NCI-H345 treated with DMSO at 0.1 percent for 48 hours (cell line): Measurements from ENCODE around the gene NOL4L.

ENCODE experiments used
- DNase-seq: peaks from one replicate; lab custom pipeline; 2025; ENCODE audit not compliant: unreplicated experiment; lab: John Stamatoyannopoulos, UW

NOL4L gene

DNA sequence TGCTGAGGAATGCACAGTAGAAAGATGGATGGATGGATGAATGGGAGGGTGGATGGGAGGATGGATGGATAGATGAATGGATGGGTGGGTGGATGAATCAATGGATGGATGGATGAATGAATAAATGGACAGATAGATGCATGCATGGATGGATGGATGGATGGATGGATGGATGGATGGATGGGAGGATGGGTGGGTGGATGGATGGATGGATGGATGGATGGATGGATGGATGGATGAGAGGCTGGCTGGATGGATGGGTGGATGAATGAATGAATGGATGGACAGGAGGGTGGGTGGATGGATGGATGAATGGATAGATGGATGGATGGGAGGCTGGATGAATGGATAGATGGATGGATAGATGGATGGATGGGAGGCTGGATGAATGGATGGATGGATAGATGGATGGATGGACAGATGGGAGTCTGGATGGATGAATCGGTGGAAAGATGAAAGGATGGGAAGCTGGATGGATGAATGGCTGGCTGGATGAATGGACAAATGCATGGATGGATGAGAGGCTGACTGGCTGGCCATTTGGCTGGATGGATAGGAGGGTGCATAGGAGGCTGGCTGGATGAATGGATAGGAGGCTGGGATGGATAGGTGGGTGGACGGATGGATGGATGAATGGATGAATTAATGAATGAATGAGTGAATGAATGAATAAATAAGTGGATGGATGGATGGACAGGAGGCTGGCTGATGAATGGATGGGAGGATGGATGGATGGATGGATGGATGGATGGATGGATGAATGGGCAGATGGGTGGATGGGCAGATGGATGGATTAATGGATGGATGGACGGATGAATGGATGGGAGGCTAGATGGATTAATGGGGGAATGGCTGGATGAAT is 28.3 kb upstream of the NOL4L start:
- DNase-seq, result no peak

- DNase-seq, result no peak
These were observed 27.4 kb upstream of the NOL4L start for GRCh38 chr20:32612351-32613191.

GRCh38 chr20:32611868-32612267 is 26.7 kb upstream of the NOL4L start:
- no peak for DNase-seq

- DNase-seq, result no peak
These were observed 26.2 kb upstream of the NOL4L start for GRCh38 chr20:32611286-32611685.

DNA sequence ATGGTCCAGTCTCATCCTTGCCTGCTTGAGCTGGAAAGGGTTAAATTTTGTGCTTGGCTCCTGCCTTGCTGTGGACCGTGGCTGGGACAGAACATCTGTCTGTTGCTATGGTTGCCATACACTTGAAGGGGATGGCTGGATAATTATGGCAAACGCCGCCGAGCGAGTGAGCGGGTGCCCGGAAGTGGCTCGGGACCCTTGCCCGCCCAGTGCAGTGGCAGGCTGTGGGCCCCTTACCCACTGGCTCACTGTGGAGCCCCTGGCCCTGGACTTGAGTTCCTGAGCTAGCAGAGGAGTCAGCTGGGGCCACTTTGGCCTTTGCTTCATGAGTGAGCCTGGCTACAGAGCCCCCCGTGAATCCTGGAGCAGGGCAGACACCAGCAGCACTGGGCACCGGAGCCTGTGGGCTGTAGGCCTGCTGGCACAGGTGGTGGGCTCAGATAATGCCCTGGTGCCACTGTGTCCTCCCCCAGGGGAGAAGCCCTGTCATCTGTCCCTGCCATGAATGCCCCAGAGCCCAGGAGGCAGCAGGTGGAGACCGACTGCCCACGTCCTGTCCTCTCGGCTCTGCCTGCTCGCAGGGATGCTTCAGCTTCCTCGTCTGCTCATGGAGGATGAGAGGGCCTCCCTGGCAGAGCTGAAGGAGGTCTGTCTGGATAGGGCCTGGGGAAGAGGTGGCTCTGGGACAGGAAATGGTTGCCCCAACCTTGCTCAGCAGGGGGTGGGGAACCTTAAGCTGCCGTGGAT is 25.5 kb upstream of the NOL4L start:
- peak; percentile 20 for DNase-seq

- DNase-seq, result no peak
These were observed 24.9 kb upstream of the NOL4L start for GRCh38 chr20:32609993-32610392.

DNA sequence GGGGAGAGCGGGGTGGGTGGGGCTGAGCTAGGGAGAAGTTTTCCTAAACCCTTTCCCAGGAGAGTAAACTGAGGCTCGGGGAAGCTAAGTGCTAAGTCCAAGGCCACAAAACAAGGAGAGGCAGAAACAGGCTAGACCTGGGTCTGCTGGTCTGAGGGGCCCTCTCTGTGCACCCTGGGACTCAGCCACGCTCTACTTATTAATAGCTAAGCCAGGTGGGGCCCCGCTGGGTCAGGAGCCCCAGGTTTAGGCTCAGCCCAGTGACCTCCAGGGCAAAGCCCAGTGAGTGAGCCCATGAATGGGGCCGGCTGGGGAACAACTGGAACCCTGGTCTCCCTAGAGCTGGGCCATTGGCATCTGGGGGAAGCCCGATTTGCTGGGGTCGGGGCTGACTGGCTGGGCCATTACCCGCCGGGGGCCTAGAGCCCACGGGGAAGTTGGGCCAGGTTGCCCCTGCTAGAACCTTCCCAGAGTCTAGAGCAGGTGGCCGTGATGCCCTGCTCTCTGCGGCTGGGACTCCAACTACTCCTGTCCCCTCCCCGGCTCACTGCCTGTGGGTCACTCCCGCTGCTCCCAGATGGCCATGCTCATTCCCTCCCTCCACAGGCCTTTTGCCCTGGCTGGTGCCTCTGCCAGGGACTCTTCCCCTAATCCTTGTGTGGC is 24.1 kb upstream of the NOL4L start:
- DNase-seq, result no peak

GRCh38 chr20:32608664-32609015 is 23.5 kb upstream of the NOL4L start:
- DNase-seq, result no peak

- DNase-seq, result no peak
These were observed 22.9 kb upstream of the NOL4L start for GRCh38 chr20:32607727-32608663.

GRCh38 chr20:32607324-32607723 is 22.2 kb upstream of the NOL4L start:
- DNase-seq, result no peak

GRCh38 chr20:32606790-32607189 is 21.7 kb upstream of the NOL4L start:
- DNase-seq, result no peak

GRCh38 chr20:32606107-32606506 is 21.0 kb upstream of the NOL4L start:
- no peak for DNase-seq

DNA sequence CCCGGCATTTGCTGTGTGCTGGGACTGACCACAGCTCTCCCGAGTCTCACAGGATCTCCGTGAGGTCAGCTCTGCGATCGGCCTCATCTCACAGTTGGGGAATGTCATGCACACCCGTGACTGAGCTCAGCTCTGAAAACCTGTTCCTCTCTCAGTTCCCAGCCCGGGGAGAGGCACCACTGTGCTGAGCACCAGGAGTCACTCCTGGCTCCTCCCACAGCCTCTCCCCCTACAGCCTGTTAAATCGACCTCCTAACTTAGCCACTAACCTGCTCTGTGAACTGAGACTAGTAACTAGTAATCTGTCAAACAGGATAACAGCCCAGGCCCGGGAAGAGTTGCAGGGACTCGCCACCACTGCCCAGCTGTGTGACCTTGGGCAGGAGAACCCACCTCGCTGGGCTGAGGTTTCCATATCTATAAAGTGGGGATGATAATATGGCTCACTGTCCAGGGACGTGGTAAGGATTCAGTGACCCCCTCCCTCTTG is 20.1 kb upstream of the NOL4L start:
- DNase-seq, result no peak

DNA sequence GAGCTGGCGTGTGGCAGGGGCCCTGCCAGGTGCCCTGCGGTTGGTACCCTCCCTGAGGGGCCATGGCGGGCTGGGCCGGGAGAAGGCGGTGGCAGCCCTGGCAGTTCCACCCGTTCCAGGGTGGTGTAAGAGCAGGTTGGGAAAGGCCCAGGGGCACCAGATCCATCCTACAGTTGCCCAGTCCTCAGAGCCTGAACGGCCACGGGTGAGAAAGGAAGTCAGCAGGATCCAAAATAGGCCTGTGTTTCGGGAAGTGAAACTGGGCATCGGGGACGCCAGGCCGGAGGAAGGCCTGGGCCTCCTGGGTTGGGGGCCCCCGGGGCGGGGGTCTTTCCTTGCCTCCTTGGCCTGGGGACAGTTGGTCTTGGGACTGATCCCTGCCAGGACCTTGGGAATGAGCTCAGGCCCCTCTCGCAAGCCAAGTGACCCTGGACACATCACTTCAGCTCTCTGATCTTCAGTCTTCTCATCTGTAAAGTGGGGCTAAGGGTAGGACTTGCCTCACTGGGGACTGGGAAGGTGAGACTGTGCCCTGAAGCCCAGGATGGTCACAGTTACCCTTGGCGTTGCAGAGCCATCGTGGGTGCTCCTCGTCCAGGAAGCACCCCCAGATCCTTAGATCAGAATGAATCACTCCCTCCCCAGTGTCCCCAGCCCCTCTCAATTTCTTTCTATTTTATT is 18.1 kb upstream of the NOL4L start:
- no peak for DNase-seq

DNA sequence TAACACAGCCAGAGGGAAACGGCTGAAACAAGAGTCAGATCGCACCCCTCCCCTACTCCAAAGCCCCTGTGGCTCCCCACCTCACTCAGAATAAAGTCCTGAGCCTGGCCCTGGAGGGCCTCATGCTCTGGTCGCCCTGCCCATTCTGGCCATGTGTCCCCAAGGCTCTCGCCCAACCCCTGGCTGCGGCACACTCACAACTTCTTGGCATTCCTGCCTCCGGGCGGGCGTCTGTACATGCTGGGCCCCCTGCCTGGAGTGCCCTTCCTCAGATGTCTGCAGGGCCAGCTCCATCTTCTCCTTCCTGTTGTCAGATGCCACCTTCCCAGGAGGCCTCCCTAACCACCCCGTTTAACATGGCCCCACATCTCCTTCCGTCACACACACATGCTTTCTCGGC is 17.1 kb upstream of the NOL4L start:
- DNase-seq, result no peak

GRCh38 chr20:32600681-32601237 is 15.6 kb upstream of the NOL4L start:
- no peak for DNase-seq

GRCh38 chr20:32599783-32600340 is 14.7 kb upstream of the NOL4L start:
- DNase-seq, result no peak

DNA sequence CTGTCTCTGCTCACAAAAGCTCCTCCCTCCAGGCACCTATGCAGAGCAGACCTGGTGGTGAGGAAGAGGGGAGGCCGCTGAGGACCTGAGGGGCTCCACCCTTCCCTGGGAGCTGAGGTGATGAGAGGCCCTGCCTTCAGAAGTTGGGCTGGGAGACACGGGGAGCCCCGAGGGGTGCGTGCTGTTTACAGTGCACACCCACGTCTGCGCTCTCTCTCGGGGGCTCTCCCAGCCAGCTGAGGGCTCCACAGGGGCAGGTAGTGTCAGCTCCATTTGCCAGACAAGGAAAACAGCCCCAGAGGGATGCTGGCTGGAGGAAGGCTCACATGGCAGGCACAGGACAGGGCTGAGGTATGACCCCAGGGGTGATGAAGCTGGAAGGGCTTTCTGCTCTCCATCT is 13.5 kb upstream of the NOL4L start:
- DNase-seq, result no peak

- DNase-seq, result no peak
These were observed 12.6 kb upstream of the NOL4L start for GRCh38 chr20:32597714-32598113.
